ENCODE measurements around the gene ANK2. TPM values are rescaled to one million over a fixed set of nuclear protein-coding genes. Genes with fewer than 3 reads are reported as not detected.

Gene ANK2
- total RNA-seq, 1 donor from 2014 or later, result 14.0 TPM

DNA sequence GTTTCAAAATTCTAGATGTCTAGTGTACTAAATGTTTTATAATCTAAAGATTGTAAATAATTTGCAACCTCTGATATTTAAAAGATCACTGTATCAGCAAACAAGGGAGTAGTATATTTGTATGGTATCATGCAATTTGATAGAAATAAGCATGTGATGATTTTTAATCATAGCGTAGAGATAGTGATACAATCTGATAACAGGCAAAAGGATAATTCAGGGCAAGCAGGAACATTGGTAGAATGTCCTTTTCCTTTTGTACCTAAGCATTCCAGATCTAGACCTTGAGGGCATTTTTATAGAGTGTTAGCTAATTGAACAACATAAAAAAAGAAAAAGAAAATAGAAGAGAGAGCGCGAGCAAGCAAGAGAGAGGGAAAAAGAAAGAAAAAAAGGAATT lies 1.4 kb downstream of the ANK2 start:
- no peaks in the 10 kb centered on the region for H3K9me3 ChIP-seq
- no peak overlapping the region for H3K4me3 ChIP-seq
- no peaks in the 10 kb centered on the region for H3K36me3 ChIP-seq
- TF ChIP-seq, protein P1, sequence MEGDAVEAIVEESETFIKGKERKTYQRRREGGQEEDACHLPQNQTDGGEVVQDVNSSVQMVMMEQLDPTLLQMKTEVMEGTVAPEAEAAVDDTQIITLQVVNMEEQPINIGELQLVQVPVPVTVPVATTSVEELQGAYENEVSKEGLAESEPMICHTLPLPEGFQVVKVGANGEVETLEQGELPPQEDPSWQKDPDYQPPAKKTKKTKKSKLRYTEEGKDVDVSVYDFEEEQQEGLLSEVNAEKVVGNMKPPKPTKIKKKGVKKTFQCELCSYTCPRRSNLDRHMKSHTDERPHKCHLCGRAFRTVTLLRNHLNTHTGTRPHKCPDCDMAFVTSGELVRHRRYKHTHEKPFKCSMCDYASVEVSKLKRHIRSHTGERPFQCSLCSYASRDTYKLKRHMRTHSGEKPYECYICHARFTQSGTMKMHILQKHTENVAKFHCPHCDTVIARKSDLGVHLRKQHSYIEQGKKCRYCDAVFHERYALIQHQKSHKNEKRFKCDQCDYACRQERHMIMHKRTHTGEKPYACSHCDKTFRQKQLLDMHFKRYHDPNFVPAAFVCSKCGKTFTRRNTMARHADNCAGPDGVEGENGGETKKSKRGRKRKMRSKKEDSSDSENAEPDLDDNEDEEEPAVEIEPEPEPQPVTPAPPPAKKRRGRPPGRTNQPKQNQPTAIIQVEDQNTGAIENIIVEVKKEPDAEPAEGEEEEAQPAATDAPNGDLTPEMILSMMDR (IDR thresholded peaks at IDR 0.05), result no peak
- H3K27ac ChIP-seq, result no peak overlapping the region
- intact Hi-C loops (cut with DNase I), result no loop called here
- H3K27me3 ChIP-seq (ENCODE audit: low read depth), result no peaks in the 10 kb centered on the region
- no peaks in the 10 kb centered on the region for H3K4me1 ChIP-seq
- DNase-seq (no peak), ATAC-seq (no peak)

DNA sequence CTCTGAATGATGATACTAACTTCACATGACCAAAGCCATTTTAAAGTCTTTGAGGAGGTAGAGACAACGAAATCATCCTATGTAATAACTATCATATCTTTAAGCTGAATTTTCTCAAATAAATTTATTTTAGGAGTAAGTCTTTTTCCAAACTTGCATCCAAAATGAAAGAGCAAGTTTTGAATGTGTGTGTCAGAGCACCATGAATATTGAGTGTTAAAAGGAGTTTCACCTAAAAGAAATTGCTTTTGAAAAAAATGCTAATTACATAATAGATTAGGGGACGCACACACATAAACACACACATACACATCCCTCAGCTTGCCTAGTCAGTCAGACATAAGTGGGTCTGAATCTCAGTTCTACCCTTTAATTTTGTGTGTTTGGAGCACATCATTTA lies 1.9 kb downstream of the ANK2 start:
- Histone ChIP-seq H3K4me3 (no peak overlapping the region), H3K36me3 (no peaks in the 10 kb centered on the region), H3K27ac (no peak overlapping the region), H3K27me3 (ENCODE audit: low read depth) (no peaks in the 10 kb centered on the region), H3K9me3 (no peaks in the 10 kb centered on the region), H3K4me1 (no peaks in the 10 kb centered on the region)
- DNase-seq (no peak), ATAC-seq (no peak)
- TF ChIP-seq, protein P1 (IDR thresholded peaks at IDR 0.05), result no peak
- intact Hi-C loops (cut with DNase I), result no loop called here

DNA sequence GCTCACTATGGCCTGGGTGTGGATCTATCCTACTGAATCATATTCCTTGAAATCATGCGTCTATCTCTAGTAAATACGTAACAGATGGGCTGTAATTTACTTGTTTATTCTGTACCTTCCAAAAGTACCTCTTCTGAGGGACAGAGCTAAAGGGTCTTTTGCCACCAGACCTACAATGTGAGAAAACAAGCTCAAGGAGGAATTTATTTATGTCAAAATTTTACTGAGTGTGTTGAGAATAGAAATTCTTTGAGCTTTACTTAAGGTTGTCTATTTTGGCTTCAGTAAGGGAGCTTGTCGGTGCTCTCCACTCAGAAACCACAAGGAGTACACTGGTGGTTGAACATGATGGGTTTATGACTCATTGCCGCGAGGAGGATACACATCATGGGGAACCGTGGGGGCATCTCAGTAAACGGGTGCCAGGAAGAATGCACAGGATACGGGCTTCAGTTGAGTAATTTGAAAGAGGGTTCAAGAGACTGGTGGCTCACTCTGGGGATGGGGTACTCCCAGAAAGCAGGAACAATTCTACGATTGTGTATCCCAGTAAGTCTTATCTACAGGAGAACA lies 3.0 kb downstream of the ANK2 start:
- Histone ChIP-seq H3K36me3 (no peaks in the 10 kb centered on the region), H3K4me3 (no peak overlapping the region), H3K4me1 (no peaks in the 10 kb centered on the region), H3K27ac (no peak overlapping the region), H3K9me3 (no peaks in the 10 kb centered on the region), H3K27me3 (ENCODE audit: low read depth) (no peaks in the 10 kb centered on the region)
- intact Hi-C loops (cut with DNase I), result no loop called here
- TF ChIP-seq, protein P1 (IDR thresholded peaks at IDR 0.05), result no peak
- no peak for DNase-seq
- no peak for ATAC-seq

DNA sequence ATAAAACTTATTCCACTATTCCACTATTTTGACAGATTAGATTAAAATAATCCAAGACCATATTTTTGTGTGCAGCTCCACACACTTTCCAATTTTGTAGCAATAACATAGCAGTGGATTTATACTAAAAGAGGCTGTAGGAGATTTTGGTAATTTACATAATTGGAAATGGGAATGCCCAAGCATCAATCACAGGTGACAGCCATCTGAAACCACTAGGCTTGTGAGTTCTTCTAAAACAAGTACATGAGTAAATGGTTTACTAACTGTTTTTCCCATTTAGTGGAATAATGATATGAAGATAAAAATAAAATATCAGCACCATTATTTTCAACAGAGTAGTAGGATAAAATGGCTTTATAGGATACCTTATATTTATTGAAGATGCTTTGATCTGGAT lies 4.4 kb downstream of the ANK2 start:
- H3K27me3 ChIP-seq (ENCODE audit: low read depth), result no peaks in the 10 kb centered on the region
- no peaks in the 10 kb centered on the region for H3K4me1 ChIP-seq
- H3K9me3 ChIP-seq, result no peaks in the 10 kb centered on the region
- no peak for ATAC-seq
- TF ChIP-seq, protein P1 (IDR thresholded peaks at IDR 0.05), result no peak
- no peak overlapping the region for H3K27ac ChIP-seq
- H3K4me3 ChIP-seq, result no peak overlapping the region
- H3K36me3 ChIP-seq, result no peaks in the 10 kb centered on the region
- intact Hi-C loops (cut with DNase I), result no loop called here
- DNase-seq, result no peak

DNA sequence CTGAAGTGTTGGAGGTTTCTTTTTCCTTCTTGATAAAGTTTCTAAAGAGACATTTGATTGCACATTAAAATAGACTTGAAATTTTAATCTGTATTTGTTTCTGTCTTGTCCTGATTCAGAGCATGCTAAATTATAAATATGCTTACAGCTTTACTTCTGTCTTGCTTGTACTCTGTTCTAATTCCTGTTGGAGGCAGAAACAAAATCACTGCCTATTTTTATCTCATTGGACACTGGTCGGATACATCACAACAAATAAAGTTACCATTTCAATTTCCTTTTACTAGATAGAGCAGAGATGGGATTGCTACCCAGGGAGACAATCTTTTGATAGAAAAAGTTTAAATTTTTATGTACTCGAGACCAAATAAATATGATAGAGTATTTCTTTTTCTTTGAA lies 6.9 kb downstream of the ANK2 start:
- H3K9me3 ChIP-seq, result no peaks in the 10 kb centered on the region
- H3K4me3 ChIP-seq, result no peak overlapping the region
- intact Hi-C loops (cut with DNase I), result no loop called here
- TF ChIP-seq, protein P1 (IDR thresholded peaks at IDR 0.05), result no peak
- H3K27ac ChIP-seq, result no peak overlapping the region
- H3K36me3 ChIP-seq, result no peaks in the 10 kb centered on the region
- no peaks in the 10 kb centered on the region for H3K27me3 ChIP-seq (ENCODE audit: low read depth)
- no peak for ATAC-seq
- no peak for DNase-seq
- H3K4me1 ChIP-seq, result no peaks in the 10 kb centered on the region

DNA sequence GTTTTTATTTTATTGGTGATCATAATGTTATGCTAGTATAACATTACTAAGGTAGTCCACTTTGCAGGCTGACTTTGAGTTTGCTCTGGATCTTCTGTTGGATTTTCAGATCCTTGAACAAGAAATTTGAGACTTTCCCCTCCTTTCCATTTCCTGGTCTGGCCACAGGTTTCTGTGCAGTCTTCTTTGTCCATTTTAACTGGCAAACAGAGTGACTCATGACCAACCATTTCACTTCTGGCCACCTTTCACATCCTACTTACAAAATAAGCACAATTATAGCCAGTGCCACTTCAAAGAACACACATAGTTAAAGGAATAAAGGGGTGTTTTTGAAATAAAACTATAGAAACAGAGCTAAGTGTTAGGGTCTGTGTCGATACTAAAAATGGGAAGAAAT lies 8.4 kb downstream of the ANK2 start:
- no peak overlapping the region for H3K27ac ChIP-seq
- ATAC-seq, result no peak
- no peaks in the 10 kb centered on the region for H3K9me3 ChIP-seq
- H3K4me3 ChIP-seq, result no peak overlapping the region
- H3K4me1 ChIP-seq, result no peaks in the 10 kb centered on the region
- no peaks in the 10 kb centered on the region for H3K36me3 ChIP-seq
- TF ChIP-seq, protein P1 (IDR thresholded peaks at IDR 0.05), result no peak
- intact Hi-C loops (cut with DNase I), result no loop called here
- no peaks in the 10 kb centered on the region for H3K27me3 ChIP-seq (ENCODE audit: low read depth)
- no peak for DNase-seq
